OCI-LY3 (cell line): Measurements from ENCODE around the gene FAM153A.
"Not testable (repeated sequence)": the region's sequence is repeated elsewhere in the genome, so short reads cannot be mapped to it uniquely, and the experiment has no call there.

Experiments
- CTCF ChIP-seq: fragments of 200-600, 300-600 bp; sonication (generic); IDR thresholded peaks from 2 replicates; pipeline ENCODE4 v1.5.1; 2014; ENCODE audit warnings: antibody characterized with exemption, low read length, low read depth
- EZH2phosphoT487 ChIP-seq: fragments of 200-600 bp; shearing (Covaris generic); IDR thresholded peaks from 2 replicates; pipeline ENCODE4 v1.6.1; 2018; ENCODE audit warnings: antibody characterized with exemption, mixed run types, low read depth

DNA sequence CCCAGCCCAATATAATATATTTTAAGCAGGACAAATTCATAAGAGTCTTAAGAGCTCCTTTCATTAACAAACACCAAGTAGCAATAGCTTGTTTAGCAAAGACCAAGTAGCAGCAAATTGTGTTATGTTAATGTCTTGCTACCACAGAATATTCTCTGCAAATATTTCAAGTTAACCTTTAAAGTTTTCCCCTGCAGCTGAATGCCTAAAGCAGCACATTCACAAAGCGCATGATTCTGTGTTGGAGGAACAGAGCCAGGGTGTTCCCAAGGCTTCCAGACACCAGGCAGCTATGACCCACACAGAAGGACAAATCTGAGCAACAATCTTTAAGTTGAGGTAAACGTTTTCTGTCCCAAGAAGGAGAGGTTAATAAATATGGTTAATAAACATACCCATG, 42.1 kb upstream of the FAM153A start:
- TF ChIP-seq CTCF, EZH2phosphoT487: not testable (repeated sequence)
